Smooth muscle cell of the brain vasculature (primary cell): Measurements from ENCODE around the gene RNF121.

Experiments
- DNase-seq: peaks from one replicate; pipeline ENCODE4 v3.0.0-alpha.2; 2012; ENCODE audit warnings: low read depth, low spot score

Gene RNF121

GRCh38 chr11:72005347-72006260 lies 76.8 kb downstream of the RNF121 start:
- no peak for DNase-seq

- DNase-seq, result no peak
These were observed 77.7 kb downstream of the RNF121 start for GRCh38 chr11:72006309-72007088.

- no peak for DNase-seq
These were observed 78.2 kb downstream of the RNF121 start for GRCh38 chr11:72007089-72007476.

- no peak for DNase-seq
These were observed 78.7 kb downstream of the RNF121 start for GRCh38 chr11:72007587-72007986.

GRCh38 chr11:72008728-72009127 lies 79.9 kb downstream of the RNF121 start:
- no peak for DNase-seq

- no peak for DNase-seq
These were observed 80.3 kb downstream of the RNF121 start for GRCh38 chr11:72009156-72009555.

- no peak for DNase-seq
These were observed 81.8 kb downstream of the RNF121 start for GRCh38 chr11:72010529-72011233.

- no peak for DNase-seq
These were observed 83.3 kb downstream of the RNF121 start for GRCh38 chr11:72012091-72012630.

GRCh38 chr11:72012897-72013721 lies 84.3 kb downstream of the RNF121 start:
- no peak for DNase-seq

- DNase-seq, result no peak
These were observed 85.2 kb downstream of the RNF121 start for GRCh38 chr11:72013765-72014711.

- DNase-seq, result no peak
These were observed 86.0 kb downstream of the RNF121 start for GRCh38 chr11:72014761-72015320.

GRCh38 chr11:72015511-72016061 lies 86.7 kb downstream of the RNF121 start:
- DNase-seq, result no peak

GRCh38 chr11:72018171-72018570 lies 89.3 kb downstream of the RNF121 start:
- DNase-seq, result no peak

- DNase-seq, result no peak
These were observed 94.5 kb downstream of the RNF121 start for GRCh38 chr11:72023335-72023734.

- DNase-seq, result no peak
These were observed 95.4 kb downstream of the RNF121 start for GRCh38 chr11:72024069-72024754.

GRCh38 chr11:72026090-72026489 lies 97.2 kb downstream of the RNF121 start:
- no peak for DNase-seq

GRCh38 chr11:72030472-72031045 lies 101.7 kb downstream of the RNF121 start:
- DNase-seq, result no peak

- DNase-seq, result no peak
These were observed 107.8 kb downstream of the RNF121 start for GRCh38 chr11:72036687-72037086.
